Measurements from ENCODE around the gene PPIB. TPM values are rescaled to one million over a fixed set of nuclear protein-coding genes. Genes with fewer than 3 reads are reported as not detected.
"Not testable (repeated sequence)": the region's sequence is repeated elsewhere in the genome, so short reads cannot be mapped to it uniquely, and the experiment has no call there.

Gene PPIB
- total RNA-seq, 1 experiment from 2014 or later = 453 TPM

DNA sequence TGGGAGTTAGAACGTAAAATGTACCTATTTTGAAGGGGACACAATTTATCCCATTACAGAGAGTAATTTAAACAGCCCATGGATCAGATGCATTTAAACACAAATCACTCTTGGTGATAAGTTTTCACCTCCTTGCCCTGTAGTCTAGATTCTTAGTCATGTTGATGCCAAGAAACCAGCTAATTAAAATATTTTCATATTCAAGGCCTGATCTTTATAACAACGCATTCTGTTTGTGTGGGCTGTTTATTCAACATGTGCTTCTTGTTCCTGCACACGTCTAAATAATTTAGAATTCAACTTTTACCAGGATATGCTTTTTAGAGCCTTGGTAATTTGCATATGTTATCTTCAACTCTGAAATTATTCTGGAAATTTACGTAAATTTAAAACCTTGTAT lies 41.2 kb downstream of the PPIB start:
- Histone ChIP-seq H3K79me2 (ENCODE audit: insufficient read depth, low read length) (no peaks in the 10 kb centered on the region), H3K9me3 (ENCODE audit: control insufficient read depth in 1 of 2, insufficient read depth in 1 of 2, low read depth in 1 of 2, low read length in 2 of 2) (no peaks in the 10 kb centered on the region), H3K4me1 (ENCODE audit: control insufficient read depth in 1 of 2, insufficient read depth in 2 of 2, low read length in 2 of 2) (no peaks in the 10 kb centered on the region), H4K20me1 (ENCODE audit: insufficient read depth) (no peaks in the 10 kb centered on the region), H3K9ac (ENCODE audit: low read length) (no peak overlapping the region), H2AFZ (ENCODE audit: low read depth, low read length, poor library complexity, severe bottlenecking) (no peak overlapping the region), H3K9me2 (ENCODE audit: insufficient read depth) (no peaks in the 10 kb centered on the region), H3K4me2 (ENCODE audit: low read length) (no peak overlapping the region), H3K4me3 (replicated peaks in 1 of 2; ENCODE audit: low read depth in 1 of 2, low read length in 2 of 2) (no peak overlapping the region), H3K36me3 (ENCODE audit: control insufficient read depth in 1 of 2, insufficient read depth in 2 of 2, low read length in 2 of 2) (peaks cover 22 to 45% of the 10 kb centered on the region in 2 experiments; a peak in 3 of 4 replicates), H3K27ac (ENCODE audit: low read depth, low read length) (no peak overlapping the region), H3K27me3 (ENCODE audit: insufficient read depth, low read length) (no peaks in the 10 kb centered on the region)
- ChIA-PET RAD21 (ENCODE audit: low non-redundant PET in 1 of 2, low total read pairs in 2 of 2, uncharacterized antibody in 2 of 2, unreplicated experiment in 2 of 2) (no interaction called here), POLR2A (no interaction called here), CTCF (no interaction called here)
- intact Hi-C loops (cut with micrococcal nuclease) = no loop called here
- BruUV-seq (replicated peaks) = no TSS peak
- TF ChIP-seq POLR2AphosphoS5 (IDR thresholded peaks at IDR 0.05; ENCODE audit: low read depth, low read length) (no peak), EZH2phosphoT487 (IDR thresholded peaks at IDR 0.05; ENCODE audit: borderline replicate concordance) (no peak), ZFX (IDR thresholded peaks at IDR 0.05) (no peak), FOSL1 (IDR thresholded peaks at IDR 0.05; ENCODE audit: low read depth) (no peak), ELF1 (IDR thresholded peaks at IDR 0.05; ENCODE audit: borderline replicate concordance, low read depth) (no peak), JUND (IDR thresholded peaks at IDR 0.05) (no peak)
- TF ChIP-seq, protein P1, sequence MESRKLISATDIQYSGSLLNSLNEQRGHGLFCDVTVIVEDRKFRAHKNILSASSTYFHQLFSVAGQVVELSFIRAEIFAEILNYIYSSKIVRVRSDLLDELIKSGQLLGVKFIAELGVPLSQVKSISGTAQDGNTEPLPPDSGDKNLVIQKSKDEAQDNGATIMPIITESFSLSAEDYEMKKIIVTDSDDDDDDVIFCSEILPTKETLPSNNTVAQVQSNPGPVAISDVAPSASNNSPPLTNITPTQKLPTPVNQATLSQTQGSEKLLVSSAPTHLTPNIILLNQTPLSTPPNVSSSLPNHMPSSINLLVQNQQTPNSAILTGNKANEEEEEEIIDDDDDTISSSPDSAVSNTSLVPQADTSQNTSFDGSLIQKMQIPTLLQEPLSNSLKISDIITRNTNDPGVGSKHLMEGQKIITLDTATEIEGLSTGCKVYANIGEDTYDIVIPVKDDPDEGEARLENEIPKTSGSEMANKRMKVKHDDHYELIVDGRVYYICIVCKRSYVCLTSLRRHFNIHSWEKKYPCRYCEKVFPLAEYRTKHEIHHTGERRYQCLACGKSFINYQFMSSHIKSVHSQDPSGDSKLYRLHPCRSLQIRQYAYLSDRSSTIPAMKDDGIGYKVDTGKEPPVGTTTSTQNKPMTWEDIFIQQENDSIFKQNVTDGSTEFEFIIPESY (IDR thresholded peaks at IDR 0.05; ENCODE audit: extremely low read depth, insufficient replicate concordance, low read length) = no peak
- TF ChIP-seq, protein P2, sequence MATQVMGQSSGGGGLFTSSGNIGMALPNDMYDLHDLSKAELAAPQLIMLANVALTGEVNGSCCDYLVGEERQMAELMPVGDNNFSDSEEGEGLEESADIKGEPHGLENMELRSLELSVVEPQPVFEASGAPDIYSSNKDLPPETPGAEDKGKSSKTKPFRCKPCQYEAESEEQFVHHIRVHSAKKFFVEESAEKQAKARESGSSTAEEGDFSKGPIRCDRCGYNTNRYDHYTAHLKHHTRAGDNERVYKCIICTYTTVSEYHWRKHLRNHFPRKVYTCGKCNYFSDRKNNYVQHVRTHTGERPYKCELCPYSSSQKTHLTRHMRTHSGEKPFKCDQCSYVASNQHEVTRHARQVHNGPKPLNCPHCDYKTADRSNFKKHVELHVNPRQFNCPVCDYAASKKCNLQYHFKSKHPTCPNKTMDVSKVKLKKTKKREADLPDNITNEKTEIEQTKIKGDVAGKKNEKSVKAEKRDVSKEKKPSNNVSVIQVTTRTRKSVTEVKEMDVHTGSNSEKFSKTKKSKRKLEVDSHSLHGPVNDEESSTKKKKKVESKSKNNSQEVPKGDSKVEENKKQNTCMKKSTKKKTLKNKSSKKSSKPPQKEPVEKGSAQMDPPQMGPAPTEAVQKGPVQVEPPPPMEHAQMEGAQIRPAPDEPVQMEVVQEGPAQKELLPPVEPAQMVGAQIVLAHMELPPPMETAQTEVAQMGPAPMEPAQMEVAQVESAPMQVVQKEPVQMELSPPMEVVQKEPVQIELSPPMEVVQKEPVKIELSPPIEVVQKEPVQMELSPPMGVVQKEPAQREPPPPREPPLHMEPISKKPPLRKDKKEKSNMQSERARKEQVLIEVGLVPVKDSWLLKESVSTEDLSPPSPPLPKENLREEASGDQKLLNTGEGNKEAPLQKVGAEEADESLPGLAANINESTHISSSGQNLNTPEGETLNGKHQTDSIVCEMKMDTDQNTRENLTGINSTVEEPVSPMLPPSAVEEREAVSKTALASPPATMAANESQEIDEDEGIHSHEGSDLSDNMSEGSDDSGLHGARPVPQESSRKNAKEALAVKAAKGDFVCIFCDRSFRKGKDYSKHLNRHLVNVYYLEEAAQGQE (IDR thresholded peaks at IDR 0.05; ENCODE audit: low read depth) = no peak
- DNase-seq (ENCODE audit: low read depth, low spot score) (no peak), ATAC-seq (no peak)

DNA sequence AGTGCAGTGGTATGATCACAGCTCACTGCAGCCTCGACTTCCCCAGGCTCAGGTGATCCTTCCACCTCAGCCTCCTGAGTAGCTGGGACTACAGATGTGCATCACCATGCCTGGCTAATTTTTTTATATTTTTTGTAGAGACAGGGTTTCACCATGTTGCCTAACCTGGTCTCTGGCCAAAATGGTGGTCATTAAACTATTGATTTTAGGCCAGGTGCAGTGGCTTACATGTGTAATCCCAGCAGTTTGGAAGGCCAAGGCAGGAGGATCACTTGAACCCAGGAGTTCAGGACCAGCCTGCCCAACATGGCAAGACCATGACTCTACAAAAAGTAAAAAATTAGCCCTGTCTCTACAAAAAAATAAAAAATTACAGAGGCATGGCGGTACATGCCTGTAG lies 42.5 kb downstream of the PPIB start:
- DNase-seq (ENCODE audit: low read depth, low spot score); ATAC-seq; BruUV-seq (replicated peaks); H3K4me1 ChIP-seq (ENCODE audit: control insufficient read depth in 1 of 2, insufficient read depth in 2 of 2, low read length in 2 of 2); CTCF ChIA-PET; POLR2A ChIA-PET; H3K9ac ChIP-seq (ENCODE audit: low read length); H2AFZ ChIP-seq (ENCODE audit: low read depth, low read length, poor library complexity, severe bottlenecking); H3K4me2 ChIP-seq (ENCODE audit: low read length); H3K27ac ChIP-seq (ENCODE audit: low read depth, low read length); H3K79me2 ChIP-seq (ENCODE audit: insufficient read depth, low read length); H4K20me1 ChIP-seq (ENCODE audit: insufficient read depth); H3K9me3 ChIP-seq (ENCODE audit: control insufficient read depth in 1 of 2, insufficient read depth in 1 of 2, low read depth in 1 of 2, low read length in 2 of 2); H3K9me2 ChIP-seq (ENCODE audit: insufficient read depth); intact Hi-C loops (cut with micrococcal nuclease); H3K4me3 ChIP-seq (replicated peaks in 1 of 2; ENCODE audit: low read depth in 1 of 2, low read length in 2 of 2); RAD21 ChIA-PET (ENCODE audit: low non-redundant PET in 1 of 2, low total read pairs in 2 of 2, uncharacterized antibody in 2 of 2, unreplicated experiment in 2 of 2); H3K27me3 ChIP-seq (ENCODE audit: insufficient read depth, low read length): not testable (repeated sequence)
- H3K36me3 ChIP-seq (ENCODE audit: control insufficient read depth in 1 of 2, insufficient read depth in 2 of 2, low read length in 2 of 2) = peaks cover 27 to 39% of the 10 kb centered on the region in 2 experiments; a peak in 3 of 4 replicates
